Thoracic aorta (tissue), 2 donors: ENCODE measurements around the gene HLA-DQB2. TPM values are rescaled to one million over a fixed set of nuclear protein-coding genes. Genes with fewer than 3 reads are reported as not detected.

Source experiments
- ATAC-seq: fragments of 150-250 bp; one replicate; pipeline ENCODE4 v1.8.0; 2017; ENCODE audit warnings: low read depth; ENCODE audit not compliant: insufficient number of reproducible peaks, low FRiP score
- DNase-seq: peaks from one replicate; pipeline ENCODE4 v3.0.0-alpha.2; 2020; ENCODE audit warnings: low spot score
- H3K27ac ChIP-seq, 2 donors: fragments of 200-600 bp; sonication (generic); 1 replicate in 1 of 2; 2 replicates in 1 of 2; pipeline ENCODE4 v1.5.1; 2016; ENCODE audit warnings: mild to moderate bottlenecking in 2 of 2, moderate library complexity in 2 of 2
- H3K27me3 ChIP-seq: fragments of 200-600 bp; sonication (generic); replicated peaks from 2 replicates; pipeline ENCODE4 v1.6.0; 2016; ENCODE audit warnings: mild to moderate bottlenecking; ENCODE audit not compliant: insufficient read depth
- H3K36me3 ChIP-seq: fragments of 200-600 bp; sonication (generic); one replicate; pipeline ENCODE4 v1.5.1; 2016
- H3K4me1 ChIP-seq, 2 donors: fragments of 200-600 bp; sonication (generic); 1 replicate in 1 of 2; 2 replicates in 1 of 2; pipeline versions ENCODE4 v1.5.1 to v1.6.0; 2016; ENCODE audit warnings: low read depth in 2 of 2, mild to moderate bottlenecking in 1 of 2; ENCODE audit not compliant: control insufficient read depth in 1 of 2
- H3K4me3 ChIP-seq: fragments of 200-600 bp; sonication (generic); 2 replicates; pipeline ENCODE4 v1.5.1; 2016; ENCODE audit warnings: mild to moderate bottlenecking
- H3K9me3 ChIP-seq: fragments of 200-600 bp; sonication (generic); 2 replicates; pipeline ENCODE4 v1.5.1; 2016
- total RNA-seq, 2 donors: library from RNA; depleted of rRNA; stranded (reverse); fragments of >200 nt; gene quantifications; one replicate each; pipeline versions ENCODE4 v1.1.0 to v1.2.3, GENCODE V29; 2016
- TF ChIP-seq, protein P1 (sequence below): fragments of 200-600 bp; sonication (generic); IDR thresholded peaks from one replicate; pipeline ENCODE4 v1.5.1; 2019; ENCODE audit warnings: antibody characterized with exemption

Gene HLA-DQB2
- total RNA-seq, 2 donors from 2014 or later, result 2.4 TPM; not detected in 1

DNA sequence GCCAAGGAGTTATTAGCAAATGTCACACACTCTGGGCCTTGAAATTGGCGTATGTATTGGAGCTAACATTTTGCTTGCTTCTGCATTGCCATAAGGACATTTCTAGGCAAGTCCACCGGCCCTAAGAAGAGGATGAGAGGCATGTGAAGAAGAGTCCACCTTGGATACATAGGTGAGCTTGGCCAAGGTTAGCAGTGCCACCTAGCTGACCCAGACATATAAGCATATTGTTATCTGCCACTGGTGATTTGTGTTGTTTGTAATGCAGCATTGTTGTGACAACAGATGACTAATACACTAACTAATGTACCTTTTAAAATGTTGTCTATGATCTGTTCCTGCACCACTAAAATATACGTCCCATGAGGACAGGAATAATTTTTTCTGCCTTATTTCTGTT is 46.9 kb downstream of the HLA-DQB2 start:
- H3K27ac ChIP-seq, result no peak overlapping the region
- no peak for DNase-seq
- no peak for ATAC-seq
- TF ChIP-seq, protein P1, sequence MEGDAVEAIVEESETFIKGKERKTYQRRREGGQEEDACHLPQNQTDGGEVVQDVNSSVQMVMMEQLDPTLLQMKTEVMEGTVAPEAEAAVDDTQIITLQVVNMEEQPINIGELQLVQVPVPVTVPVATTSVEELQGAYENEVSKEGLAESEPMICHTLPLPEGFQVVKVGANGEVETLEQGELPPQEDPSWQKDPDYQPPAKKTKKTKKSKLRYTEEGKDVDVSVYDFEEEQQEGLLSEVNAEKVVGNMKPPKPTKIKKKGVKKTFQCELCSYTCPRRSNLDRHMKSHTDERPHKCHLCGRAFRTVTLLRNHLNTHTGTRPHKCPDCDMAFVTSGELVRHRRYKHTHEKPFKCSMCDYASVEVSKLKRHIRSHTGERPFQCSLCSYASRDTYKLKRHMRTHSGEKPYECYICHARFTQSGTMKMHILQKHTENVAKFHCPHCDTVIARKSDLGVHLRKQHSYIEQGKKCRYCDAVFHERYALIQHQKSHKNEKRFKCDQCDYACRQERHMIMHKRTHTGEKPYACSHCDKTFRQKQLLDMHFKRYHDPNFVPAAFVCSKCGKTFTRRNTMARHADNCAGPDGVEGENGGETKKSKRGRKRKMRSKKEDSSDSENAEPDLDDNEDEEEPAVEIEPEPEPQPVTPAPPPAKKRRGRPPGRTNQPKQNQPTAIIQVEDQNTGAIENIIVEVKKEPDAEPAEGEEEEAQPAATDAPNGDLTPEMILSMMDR, result no peak
- H3K27me3 ChIP-seq, result no peaks in the 10 kb centered on the region
- H3K4me1 ChIP-seq, result no peaks in the 10 kb centered on the region
- H3K9me3 ChIP-seq, result no peaks in the 10 kb centered on the region
- H3K36me3 ChIP-seq, result no peaks in the 10 kb centered on the region
- H3K4me3 ChIP-seq, result no peak overlapping the region

DNA sequence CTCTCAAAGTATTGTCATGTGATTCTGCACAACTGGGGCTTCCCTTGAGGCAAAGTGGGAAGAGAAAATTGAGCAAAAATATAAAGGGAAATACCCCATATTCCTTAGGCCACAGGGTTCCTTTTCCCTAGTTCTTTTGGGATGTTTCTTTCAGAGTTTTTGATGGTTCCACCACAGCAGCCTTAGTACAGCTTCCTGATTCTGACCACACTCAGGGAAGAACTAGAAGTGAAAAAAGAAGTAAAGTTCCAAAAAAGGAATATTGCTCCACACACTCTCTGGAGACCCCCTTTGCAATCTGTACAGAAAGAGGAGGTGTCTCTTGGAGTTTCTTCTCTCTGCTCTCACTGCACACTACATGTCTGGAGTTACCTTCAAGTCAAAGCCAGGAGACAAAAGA is 50.1 kb downstream of the HLA-DQB2 start:
- no peak overlapping the region for H3K4me3 ChIP-seq
- no peaks in the 10 kb centered on the region for H3K36me3 ChIP-seq
- no peaks in the 10 kb centered on the region for H3K9me3 ChIP-seq
- TF ChIP-seq, protein P1, result no peak
- H3K27me3 ChIP-seq, result no peaks in the 10 kb centered on the region
- DNase-seq (no peak), ATAC-seq (no peak)
- no peak overlapping the region for H3K27ac ChIP-seq
- H3K4me1 ChIP-seq, result no peaks in the 10 kb centered on the region

DNA sequence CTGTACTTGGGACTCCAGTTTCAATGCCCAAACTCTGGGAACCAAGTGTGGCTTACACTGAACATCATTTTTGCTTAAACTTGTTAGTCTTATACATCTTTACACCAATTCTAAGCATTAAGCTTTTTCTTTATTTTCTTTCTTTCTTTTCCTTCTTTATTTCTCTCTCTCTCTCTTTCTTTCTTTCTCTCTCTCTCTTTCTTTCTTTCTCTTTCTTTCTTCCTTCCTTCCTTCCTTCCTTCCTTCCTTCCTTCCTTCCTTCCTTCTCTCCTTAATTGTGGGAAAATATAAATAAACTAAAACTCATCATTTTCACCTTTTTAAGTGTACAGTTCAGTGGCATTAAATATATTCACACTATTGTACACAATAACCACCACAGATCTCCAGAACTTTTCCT is 53.7 kb downstream of the HLA-DQB2 start:
- TF ChIP-seq, protein P1, result no peak
- H3K36me3 ChIP-seq, result no peaks in the 10 kb centered on the region
- H3K4me3 ChIP-seq, result no peak overlapping the region
- no peak overlapping the region for H3K27ac ChIP-seq
- H3K9me3 ChIP-seq, result no peaks in the 10 kb centered on the region
- no peak for DNase-seq
- H3K4me1 ChIP-seq, result no peaks in the 10 kb centered on the region
- H3K27me3 ChIP-seq, result no peaks in the 10 kb centered on the region
- ATAC-seq, result no peak

Other genes with a start within 250 kb of the HLA-DQB2 start
- gene HLA-DRB5, start 233.2 kb downstream of the HLA-DQB2 start, total RNA-seq, result 1 to 10 TPM in 1 of 2 donors, not detected in 1; 3.4 TPM
- 10 to 100 TPM; 50.0 to 80.3 TPM for gene HLA-DRB1, start 173.7 kb downstream of the HLA-DQB2 start, total RNA-seq
- gene HLA-DQA1, start 126.1 kb downstream of the HLA-DQB2 start, total RNA-seq, result 10 to 100 TPM in 1 of 2 donors, 1 to 10 TPM in 1; 4.5 to 24.4 TPM
- 10 to 100 TPM in 1 of 2 donors, 1 to 10 TPM in 1; 2.0 to 11.1 TPM for gene HLA-DQB1, start 96.9 kb downstream of the HLA-DQB2 start, total RNA-seq
- 1 to 10 TPM in 1 of 2 donors, under 1 TPM in 1; 0.85 to 1.4 TPM for gene HLA-DQA2, start 22.1 kb downstream of the HLA-DQB2 start, total RNA-seq
- under 1 TPM in 1 of 2 donors, not detected in 1; 0.54 TPM for gene HLA-DOB, start 53.5 kb upstream of the HLA-DQB2 start, total RNA-seq
- gene TAP2, start 75.2 kb upstream of the HLA-DQB2 start, total RNA-seq, result 10 to 100 TPM in 1 of 2 donors, 1 to 10 TPM in 1; 9.6 to 17.3 TPM
- gene PSMB8, start 80.5 kb upstream of the HLA-DQB2 start, total RNA-seq, result 10 to 100 TPM; 28.4 to 43.3 TPM
- gene TAP1, start 90.2 kb upstream of the HLA-DQB2 start, total RNA-seq, result 10 to 100 TPM; 41.6 to 46.9 TPM
- gene PSMB9, start 90.7 kb upstream of the HLA-DQB2 start, total RNA-seq, result 10 to 100 TPM; 24.2 to 25.7 TPM
- 10 to 100 TPM; 13.5 to 34.4 TPM for gene HLA-DMB, start 177.5 kb upstream of the HLA-DQB2 start, total RNA-seq
- 10 to 100 TPM; 41.7 to 53.2 TPM for gene HLA-DMA, start 189.6 kb upstream of the HLA-DQB2 start, total RNA-seq
- 100 to 1,000 TPM; 134 to 169 TPM for gene BRD2, start 205.1 kb upstream of the HLA-DQB2 start, total RNA-seq
- gene HLA-DOA, start 246.1 kb upstream of the HLA-DQB2 start, total RNA-seq, result 10 to 100 TPM in 1 of 2 donors, 1 to 10 TPM in 1; 5.8 to 19.4 TPM